Suppressor macrophage (primary cell): ENCODE results near the gene RIC3.

Source experiments
- DNase-seq, 4 experiments: peaks; one replicate each; pipeline ENCODE4 v3.0.0-alpha.2; 2020 to 2022
- total RNA-seq, 17 experiments: gene quantifications; one replicate each; lab custom pipeline; 2026; ENCODE audit warnings: mixed read lengths in 6 of 17, inconsistent platforms in 3 of 17; lab: John Stamatoyannopoulos, UW

Gene RIC3, protein sequence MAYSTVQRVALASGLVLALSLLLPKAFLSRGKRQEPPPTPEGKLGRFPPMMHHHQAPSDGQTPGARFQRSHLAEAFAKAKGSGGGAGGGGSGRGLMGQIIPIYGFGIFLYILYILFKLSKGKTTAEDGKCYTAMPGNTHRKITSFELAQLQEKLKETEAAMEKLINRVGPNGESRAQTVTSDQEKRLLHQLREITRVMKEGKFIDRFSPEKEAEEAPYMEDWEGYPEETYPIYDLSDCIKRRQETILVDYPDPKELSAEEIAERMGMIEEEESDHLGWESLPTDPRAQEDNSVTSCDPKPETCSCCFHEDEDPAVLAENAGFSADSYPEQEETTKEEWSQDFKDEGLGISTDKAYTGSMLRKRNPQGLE
- total RNA-seq: 0 to 3.9 (median 0.08) reads per million in 17 experiments

DNA sequence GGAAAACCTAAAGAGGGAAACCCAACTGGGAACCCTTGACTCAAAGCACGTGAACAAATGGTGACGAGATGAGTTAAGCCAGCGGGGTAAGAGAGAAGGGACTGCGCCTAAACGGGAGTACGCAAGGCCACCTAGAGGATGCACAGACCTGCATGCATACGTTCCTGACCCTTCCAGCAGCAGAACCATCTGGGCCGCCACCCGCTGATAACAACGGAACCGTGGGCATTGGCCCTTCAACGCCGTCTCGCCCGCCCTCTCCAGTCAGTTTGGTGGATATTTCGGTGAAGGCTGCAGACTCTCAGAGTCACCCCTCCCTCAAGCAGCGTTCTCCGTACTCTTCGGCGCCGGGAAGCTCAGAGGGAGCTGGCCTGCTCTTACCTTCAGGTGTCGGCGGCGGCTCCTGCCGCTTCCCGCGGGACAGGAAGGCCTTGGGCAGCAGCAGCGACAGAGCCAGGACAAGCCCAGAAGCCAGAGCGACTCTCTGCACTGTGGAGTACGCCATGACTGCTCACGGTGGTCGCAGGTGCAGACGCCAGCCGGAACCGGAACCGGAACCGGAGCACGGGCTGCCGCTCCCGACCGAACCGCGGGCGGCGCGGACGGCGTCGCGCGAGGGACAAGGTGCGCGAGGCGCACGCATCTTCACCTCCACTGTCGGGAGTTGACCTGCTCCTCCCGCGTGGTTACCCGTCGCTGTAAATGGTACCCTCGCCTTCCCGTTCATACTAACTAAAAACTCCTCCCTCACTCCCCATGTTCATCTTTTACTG lies at the start of gene RIC3:
TSS of gene RIC3 (minus strand) at position 541 of the 773 bp plus-strand sequence. CDS start at position 505, 36 bp downstream.
- DNase-seq: no peak

DNA sequence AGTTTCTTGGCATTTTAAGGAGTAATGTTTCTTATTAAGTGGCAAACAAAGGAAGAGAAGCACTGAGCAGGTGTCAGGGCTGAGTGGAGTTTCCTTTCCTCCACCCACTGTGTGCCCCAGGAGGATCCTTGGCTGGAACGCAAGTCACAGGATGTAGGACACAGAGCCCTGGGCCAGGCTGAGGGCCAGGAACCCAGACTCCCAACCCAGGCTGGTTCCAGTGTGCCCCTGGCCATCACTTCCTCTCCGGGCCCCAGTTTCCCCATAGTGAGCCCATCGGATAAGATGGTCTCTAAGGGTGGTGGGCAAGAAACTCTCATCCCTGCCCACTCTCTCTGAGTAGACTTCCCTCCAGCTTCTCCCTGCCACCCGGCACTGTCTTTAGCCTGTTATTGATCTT lies 49.6 kb upstream of the RIC3 start:
- DNase-seq: no peak

DNA sequence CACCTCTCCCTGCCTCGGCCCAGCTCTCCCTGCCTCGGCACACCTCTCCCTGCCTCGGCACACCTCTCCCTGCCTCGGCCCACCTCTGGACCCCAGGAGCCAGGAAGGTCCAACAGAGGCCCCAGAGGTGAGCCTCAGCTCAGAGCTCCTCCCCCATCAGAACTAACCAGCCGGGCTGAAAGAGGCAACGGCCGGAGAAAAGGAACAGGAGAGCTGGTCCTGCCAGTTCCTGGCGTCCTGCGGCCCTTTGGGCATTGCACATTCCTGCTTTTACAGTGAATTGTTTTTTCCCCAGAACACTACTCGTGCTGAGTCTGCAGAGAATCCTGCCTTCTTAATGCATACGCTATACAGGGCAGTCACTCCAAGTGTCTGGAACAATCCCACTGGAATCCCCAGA lies 49.1 kb upstream of the RIC3 start:
- DNase-seq: no peak

DNA sequence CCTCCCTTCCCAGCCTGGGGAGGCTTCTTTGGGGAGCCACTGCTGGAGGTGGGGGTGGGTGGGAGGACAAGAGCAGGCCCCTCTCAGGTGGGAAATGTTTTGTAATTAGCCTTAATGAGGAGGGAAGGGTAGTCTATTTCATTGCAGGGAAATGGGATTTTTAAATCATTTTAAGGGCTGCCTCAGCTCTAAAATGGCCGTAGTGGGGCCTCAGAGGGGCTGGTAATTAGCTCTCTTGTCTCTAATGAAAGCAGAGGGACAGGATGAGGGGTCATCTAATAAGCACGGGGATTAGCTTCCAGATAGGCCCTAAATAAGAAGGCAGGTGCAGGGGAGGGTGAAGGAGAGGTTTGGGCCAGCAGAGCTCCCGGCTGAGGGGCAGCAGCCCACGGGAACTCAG lies 48.3 kb upstream of the RIC3 start:
- DNase-seq: no peak

DNA sequence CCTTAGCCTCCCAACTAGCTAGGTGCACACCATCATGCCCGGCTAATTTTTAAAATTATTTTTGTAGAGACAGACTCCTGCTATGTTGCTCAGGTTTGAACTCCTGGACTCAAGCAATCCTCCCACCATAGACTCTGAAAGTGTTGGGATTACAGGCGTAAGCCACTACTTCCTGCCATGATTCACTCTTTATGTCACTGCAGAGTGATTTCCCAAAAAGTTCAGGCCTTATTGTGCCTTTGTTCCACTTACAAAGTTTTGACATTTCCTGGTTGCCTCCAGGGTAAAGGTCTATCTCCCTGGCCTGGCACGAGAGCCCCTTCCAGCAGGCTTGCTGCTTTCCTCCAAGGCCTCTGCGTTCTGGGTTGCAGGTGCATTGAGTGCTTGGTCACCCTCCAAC lies 44.6 kb upstream of the RIC3 start:
- peak; percentile 40 to 72 (median 56) for DNase-seq

DNA sequence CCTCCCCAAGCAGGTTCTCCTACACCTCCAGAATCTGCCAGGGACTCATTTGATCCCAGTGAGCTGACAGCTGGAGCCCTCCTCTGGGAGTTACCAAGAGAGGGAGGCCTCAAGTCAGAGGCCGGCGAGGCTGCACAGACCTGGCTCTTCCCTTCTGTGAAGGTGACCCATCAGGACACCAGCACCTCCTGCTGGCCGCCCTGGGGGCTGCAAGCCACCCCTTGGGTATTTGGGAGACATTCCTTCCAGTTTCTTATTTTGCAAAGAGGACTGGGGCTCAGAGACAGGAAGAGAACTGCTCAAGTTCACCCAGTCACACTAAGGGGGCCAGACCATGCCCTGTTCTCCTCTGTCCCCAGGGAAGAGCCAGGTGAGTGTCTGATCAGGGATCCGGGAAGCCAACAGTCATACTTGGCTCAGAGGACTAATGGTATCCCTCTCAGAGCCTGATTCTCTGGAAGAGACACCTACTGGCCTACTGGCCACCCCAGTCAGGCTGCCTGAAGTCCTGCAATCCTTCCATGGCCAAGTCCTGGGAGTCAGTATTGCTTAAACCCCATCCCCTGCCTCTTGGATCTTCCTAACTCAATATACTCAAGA lies 40.5 kb upstream of the RIC3 start:
- DNase-seq: peak; percentile 50 to 80 (median 68)

DNA sequence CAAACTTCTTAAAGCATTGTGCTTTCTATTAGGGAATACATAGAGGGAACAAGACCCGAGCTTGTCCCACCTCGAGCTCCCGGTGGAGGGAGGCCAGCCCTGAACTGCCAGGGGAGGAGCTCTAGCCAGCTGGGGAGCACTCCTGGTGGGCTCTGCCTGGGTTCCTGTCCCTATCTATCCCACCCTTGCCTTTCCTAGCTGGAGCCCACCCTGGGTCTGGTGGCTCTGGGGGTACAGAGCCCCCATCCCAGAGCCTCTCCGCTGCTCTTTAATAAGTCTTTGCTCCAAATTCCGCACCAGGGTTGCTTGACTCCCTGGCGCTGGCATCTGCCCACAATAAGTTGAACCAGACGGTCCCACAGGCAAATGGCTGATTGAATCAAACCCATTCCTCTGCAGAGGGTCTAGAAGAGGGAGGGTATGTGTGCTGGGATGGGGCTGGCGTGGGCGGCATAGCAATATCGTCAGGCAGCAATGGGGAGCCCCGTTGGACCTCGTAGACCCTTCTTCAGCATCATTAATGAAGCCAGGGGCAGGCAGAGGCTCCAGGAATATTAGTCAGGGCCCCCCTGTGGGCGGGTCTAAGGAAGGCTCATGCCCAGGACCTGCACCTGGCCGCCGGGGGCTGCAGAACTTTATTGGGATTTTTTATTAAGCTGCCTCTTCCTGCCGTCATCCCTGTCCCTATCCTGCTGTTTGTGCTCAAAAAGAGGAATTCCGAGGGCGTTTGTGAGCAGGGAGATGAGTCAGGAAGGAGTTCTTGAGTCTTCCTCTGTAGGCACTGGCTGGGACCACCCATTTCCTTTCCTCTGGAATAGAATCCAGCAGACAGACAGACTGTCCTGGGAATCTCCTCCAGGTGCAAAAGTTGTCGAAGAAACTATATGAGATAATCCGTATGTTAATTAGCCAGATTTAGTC lies 38.5 kb upstream of the RIC3 start:
- DNase-seq: peak in 1 of 4 experiments; percentile 25

DNA sequence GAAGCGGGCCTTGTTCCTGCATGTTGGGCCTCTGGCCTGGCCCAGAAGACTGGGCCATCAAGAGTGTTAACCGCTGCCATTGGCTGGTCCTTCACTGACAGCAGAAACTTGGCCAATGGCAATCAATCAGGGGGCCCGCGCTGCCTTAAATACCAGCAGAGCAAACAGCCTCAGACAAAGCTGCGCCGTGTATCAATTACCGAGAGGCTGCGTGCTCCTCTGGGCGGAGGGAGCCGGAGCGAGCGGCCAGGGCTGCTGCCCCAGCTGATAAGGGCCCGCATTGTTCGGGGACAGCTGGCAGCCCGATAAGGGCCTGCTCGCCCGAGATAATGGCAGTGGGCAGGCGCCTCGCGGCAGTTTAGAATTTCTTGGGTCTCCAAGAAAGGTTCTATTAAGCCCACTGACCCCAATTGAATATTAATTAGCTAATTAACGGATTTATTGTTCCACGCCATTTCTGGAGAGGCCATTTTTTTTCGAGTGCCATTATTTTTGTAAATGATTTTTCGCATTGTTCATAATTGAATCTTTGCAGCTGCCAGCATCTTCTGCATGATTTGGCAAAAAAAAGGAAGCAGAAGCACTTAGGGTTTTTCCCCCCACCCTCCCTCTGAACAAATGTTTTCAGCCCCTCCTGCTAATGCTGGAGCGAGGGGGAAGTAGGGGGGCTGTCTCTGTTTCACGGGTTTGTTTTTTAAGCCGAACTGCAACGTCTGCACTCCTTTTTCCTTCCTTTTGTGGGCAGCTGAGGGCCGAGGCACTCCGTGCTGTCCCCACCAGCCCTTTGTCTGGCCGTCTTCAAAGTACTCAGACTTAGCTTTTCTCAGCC lies 37.6 kb upstream of the RIC3 start:
- peak; percentile 81 to 92 (median 84) for DNase-seq

DNA sequence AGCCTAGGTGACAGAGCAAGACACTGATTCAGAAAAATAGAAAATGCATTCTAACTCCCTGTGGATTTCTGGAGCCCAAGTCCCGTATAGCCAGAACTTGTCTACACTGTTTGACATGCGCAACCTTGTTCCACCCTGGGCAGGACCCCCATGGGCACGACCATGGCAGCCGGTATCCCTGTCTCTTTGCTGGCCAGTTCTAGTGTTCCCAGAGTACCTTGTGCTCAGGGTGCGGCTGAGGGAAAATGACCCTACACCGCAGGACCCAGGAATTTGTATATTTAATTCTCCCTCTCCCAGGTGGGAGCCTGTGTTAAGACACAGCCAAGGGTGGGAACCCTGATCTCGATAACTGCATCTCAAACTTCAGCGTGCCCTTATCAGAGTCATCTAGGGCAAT lies 36.7 kb upstream of the RIC3 start:
- no peak for DNase-seq

DNA sequence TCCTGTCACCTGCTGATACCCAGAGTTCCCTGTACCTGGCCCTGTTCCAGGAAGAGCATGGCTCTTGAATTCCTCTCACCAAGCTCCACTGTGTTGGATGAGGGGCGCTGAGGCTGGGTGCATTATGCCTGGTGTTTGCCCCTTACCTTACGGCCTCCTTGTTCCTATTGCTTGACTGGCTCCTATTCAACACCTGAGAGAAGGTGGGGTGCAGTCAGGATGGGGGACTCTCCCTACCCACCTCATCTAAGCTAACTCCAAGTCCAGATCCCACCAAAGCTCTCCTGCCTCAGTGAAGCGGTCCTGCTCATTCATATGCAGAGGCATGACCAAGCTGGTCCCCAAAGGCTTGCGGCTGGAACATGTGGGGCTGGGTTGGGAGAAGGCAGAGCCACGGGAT lies 35.8 kb upstream of the RIC3 start:
- DNase-seq: no peak

DNA sequence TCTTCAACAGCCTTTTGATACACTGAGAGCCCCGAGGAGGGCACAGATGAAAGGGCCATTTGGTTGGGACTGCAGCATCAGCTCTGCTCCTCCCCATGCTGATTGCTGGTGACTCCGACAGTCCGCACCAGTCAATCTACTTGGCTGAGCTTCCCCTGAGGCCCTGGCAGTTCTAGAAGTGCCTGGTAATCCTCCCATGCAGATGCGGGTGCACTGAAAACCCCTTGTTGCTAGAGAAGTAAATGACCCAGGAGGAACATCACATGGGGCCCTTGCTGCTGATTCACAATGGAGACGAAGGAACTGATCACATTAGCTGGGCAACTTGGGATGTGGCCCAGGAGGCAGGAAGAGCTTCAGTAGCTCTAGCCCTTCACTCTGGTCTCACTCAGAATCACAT lies 35.2 kb upstream of the RIC3 start:
- DNase-seq: peak in 3 of 4 experiments; percentile 21 to 44 (median 29)

DNA sequence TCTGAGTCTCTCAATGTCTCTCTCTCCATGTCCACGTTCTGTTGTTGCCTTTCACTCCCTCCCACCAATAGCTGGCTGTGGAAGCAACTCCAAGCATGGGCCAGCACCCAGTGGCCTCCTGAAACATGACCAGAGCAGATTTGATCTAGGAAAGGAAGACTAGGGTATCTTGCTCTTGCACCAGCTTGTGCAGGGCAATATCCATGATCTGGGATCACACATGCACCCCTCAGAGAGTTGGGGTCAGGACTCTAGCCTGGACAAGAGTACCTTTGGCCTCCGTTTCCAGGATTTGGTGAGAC lies 34.5 kb upstream of the RIC3 start:
- no peak for DNase-seq

DNA sequence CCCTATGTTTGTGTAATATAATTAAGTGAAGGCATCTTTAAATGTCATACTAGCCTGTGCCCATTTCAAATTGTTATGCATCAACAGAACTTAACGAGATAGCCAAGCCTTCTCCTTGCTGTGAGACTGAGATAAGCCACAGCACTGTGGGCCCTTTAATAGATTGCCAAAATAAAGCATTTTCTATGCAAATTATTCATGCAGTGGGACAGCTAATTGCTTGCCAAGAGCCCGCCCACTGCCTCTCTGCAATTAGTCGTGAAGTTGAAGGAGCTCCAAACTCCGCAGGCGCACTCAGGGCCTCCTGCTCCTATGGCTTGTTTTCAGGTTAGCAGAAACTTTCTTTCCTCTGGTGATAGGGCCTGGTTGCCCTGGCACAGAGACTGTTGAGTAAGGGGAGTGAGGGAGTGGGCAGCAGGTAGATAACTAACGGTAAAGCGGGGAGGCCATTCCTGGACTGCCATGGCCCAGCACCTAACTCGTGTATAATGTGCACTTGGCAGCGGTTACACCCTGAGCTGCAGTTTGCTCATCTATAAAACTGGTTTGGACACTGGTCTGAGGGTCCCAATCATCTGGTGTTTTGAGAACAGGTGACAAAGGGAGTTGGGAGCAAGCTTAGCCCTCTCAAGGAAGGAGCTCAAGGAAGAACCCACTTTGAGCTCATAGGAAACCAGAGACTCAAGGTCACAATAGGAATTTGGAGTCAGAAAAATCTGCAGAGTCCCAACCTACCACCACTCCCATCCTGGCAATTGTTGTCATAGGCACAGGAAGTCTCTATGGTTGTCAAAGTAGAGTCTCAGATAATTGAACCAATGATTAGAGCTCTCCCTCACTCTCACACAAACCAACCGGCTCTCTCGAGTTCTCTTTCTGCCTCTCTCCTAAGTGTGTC lies 33.9 kb upstream of the RIC3 start:
- DNase-seq: no peak

DNA sequence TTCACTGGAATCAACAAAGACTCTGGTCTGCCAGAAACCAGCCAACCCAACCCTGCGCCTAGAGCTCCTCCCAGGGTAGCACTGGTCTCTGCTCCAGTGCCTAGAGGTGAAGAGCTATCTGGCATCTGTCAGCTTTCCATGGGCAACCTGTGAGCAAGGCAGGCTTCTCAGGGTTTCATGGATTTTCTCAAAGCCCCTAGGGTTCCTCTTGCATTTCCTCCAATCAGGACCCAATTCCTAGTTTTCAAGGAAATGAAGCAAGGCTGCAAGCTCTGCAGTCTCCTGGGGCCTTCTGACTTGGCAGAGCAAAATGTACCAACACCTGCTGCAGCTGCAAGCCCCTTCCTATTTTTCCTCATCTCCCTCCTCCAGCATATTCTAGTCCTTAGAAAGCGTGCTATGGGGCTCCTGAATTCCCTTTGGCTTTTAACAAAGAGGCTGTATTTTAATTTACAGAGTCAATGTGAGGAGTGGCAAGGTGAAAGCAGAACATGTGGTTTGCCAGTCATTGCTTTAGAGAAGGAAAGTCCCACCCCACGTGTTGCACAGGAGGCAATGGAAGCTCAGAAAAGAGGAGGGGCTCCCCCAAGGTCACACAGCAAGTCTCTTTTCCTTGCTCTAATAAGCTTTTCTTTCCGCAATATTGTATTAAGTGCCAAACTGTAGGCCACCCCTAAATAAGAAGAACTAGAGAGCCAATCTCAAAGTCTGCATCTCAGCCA lies 33.0 kb upstream of the RIC3 start:
- DNase-seq: peak; percentile 42 to 75 (median 68)

DNA sequence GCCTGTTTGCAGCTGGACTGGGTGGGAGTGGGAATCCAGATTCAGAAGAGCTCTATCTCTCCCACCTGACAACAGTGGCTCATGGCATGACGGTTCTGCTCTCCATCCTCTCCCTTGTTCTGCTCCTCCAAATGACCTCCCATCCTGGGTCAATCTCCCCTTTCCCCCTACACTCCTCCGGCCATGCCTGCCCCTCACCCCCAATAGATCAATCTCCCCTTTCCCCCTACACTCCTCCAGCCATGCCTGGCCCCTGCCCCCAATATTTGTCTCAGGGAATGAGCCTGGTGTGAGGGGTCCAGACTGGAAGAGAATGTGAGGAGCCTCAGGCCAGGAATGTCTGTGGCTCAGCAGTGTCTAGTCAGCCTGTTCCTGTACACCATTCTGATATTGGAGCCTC lies 30.9 kb upstream of the RIC3 start:
- DNase-seq: no peak

DNA sequence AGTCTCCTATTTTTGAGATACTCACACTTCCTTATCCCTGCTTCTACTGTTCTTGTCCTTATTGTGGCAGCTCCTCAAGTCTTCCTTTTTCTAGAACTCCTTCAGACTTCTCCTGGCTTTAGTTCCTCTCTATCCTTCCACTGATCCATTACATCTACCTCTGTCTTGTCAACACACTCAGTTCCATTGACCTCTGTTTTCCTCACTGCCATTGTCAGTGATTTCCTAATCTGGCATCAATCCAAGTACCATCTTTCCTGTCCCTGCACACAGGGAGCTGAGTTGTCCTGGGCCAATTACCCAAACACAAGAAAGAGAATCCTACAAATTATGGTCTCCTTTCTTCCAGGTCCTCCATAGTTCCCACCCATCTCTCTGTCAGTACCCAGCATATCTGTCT lies 27.9 kb upstream of the RIC3 start:
- peak in 3 of 4 experiments; percentile 18 to 41 (median 28) for DNase-seq

DNA sequence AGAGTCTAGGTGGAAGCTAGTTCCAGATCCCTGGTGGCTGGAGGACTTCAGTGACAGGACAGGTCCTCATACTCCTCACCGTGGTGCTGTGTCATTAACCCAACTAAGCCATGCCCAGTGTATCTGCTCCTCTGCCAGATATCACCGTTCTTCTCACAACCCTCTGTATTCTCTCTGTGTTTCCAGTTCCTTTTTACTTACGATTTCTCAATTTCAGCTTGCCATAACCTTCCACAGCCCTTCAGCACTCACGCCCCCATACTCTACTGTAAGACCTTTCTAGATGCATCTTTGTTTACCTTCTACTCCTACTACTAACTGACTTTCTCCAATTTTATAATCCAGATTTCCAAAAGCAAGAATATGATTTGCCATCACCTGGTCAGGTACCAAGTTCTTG lies 26.1 kb upstream of the RIC3 start:
- DNase-seq: peak in 3 of 4 experiments; percentile 36 to 70 (median 64)

DNA sequence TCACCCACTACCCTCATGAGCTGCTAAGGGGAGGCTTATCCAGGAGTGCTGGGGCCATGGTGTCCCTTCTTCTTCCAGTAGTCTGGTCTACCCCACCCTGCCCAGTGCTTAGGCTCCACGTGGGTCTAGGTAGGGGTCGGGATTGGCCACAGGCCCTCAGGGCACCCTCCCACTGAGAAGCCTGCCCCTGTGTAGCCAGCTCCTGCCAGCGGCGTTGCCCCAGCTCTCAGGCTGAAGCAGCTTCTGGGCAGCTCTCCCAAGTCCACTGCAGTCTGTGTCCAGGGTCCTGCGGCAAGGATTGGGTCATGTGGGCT lies 24.0 kb upstream of the RIC3 start:
- no peak for DNase-seq

DNA sequence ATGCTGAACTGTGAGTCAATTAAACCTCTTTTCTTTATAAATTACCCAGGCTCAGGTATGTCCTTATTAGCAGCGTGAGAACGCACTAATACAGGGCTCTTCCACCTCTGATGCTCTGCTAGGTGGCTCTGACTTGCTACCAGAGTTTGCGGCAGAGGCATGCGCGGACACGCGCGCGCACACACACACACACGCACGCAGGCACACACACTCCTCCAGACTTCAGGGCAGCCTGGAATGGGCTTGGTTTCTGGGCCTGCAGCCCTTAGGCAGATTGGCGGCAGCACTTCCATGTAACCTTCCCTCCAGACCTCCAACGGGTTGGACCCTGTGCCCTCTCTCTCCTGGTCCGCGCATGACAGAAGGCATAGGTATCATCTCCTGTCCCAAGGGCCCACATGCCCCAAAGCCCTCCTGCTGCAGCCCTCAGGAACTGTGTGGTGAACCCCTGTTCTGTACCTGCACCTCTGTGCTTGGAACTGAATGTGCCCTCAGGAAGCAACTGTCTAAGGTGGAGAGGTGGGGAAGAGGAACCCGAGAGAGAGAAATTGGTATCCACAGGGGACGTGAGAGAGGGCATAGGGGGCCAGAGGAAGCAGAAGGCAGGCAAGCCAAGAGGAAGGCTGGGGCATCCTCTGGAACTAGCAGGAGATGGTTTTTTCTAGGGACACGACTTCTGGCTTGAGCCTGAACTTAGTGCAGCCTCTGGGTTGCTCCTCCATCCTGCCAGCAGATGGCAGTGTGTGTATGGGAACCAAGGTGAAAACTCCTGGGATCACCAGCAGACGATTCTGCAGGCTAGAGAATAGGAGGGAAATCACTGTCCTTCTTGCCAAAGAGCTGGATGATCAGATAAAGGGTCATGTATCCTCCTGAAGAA lies 23.4 kb upstream of the RIC3 start:
- peak; percentile 82 to 90 (median 84) for DNase-seq
